Activated effector memory CD4-positive, alpha-beta T cell treated with Interleukin-2 at 50 U/mL for 16 hours (primary cell): ENCODE results near the gene NAT8.
"Not testable (repeated sequence)": the region's sequence is repeated elsewhere in the genome, so short reads cannot be mapped to it uniquely, and the experiment has no call there.

Experiments used
- DNase-seq: peaks from one replicate; pipeline ENCODE4 v3.0.0-alpha.2; 2020

The NAT8 gene

GRCh38 chr2:73630662-73631266, 11.5 kb downstream of the NAT8 start:
- DNase-seq, result not testable (repeated sequence)

DNA sequence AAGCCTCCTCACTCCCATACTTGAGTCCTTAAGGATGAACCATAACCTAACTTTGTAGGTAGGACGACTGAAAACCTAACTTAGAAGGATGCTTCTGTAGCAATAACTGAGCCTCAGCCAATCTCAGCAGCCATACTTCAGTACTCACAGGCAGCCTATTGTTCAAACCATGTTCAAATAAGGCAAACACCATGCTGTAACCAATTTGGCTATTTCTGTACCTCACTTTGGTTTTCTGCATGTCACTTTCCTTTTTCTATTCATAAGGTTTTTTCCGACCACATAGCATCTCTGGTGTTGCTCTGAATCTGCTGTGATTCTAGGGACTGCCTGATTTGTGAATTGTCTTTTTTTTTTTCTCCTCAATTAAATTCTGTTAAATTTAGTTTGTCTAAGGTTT, 13.7 kb downstream of the NAT8 start:
- not testable (repeated sequence) for DNase-seq

DNA sequence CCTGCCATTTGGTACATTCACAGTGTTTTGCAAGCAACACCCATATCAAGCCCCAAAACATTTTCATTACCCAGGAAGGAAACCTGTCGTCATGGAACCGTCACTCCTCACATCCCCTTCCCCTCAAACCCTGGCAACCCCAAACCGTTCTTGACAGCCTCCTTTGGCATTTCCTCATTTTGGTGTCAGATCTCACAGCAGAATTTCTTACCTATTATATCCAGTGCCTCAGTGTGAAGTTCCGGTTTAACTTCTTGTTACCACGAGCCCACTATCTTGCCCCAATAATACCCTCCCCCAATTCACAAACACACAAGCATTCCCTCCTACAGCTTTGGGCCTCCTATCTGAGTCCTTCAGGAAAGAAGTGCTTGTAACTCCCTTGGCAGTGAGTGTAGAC, 16.0 kb downstream of the NAT8 start:
- DNase-seq, result not testable (repeated sequence)

DNA sequence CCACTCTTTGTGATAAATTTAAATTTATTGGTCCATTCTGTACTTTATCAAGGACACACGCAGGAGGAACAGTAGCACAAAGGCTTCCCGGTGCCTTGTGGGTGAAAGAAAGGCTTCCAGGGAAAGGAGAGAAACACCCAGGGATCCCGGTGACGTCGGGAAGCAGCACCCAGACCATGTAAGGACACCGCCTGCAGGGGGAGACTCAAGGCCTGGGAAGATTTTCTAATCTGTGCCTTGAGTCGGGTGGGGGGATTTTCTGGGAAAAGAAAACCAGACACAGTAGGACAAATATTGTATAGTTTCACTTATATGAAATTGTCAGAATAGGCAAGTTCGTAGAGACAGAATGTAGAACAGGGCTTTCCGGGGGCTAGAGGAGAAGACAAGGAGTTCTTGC, 17.6 kb downstream of the NAT8 start:
- not testable (repeated sequence) for DNase-seq

DNA sequence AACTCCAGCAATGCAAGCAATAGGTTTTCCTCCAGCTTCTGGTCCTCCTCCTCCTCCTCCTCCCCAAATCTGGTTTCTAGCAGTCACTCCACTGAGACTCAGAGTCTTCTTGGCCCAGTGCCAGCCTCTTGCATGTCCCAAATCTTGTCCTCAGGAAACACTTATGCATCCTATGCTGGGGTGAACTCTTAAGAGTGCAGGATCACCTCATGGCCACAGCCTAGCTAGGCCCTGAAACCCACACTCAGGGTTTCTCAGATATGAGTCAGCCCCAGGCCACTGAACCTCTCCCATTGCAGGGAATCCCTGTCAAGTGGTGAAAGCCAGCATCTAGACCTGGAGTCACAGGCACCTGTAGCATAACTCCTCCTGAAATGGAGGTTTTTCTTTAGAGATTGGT, 18.2 kb downstream of the NAT8 start:
- DNase-seq, result not testable (repeated sequence)

GRCh38 chr2:73619925-73620324, 22.3 kb downstream of the NAT8 start:
- not testable (repeated sequence) for DNase-seq

GRCh38 chr2:73614997-73615396, 27.2 kb downstream of the NAT8 start:
- no peak for DNase-seq

- no peak for DNase-seq
Observed at GRCh38 chr2:73614105-73614504, 28.1 kb downstream of the NAT8 start.

DNA sequence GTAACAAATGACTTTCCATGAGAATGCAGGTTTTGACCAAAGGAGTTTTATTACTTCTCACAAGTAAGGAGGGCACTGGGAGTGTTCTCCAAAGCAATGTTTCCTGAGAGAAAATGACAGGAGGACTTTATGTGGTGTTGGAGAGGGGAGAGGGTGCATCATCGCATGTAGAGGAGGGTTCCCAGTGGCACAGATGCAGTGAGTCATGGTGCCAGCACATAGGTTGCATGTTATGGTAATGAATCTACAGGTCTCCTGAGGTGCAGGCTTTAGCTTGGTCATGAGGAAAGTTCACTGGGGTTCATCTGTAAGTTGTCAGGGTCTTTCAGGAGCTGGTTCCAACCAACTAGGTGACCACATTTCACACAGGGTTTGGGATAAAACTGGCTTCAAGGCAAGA, 30.4 kb downstream of the NAT8 start:
- DNase-seq, result no peak

DNA sequence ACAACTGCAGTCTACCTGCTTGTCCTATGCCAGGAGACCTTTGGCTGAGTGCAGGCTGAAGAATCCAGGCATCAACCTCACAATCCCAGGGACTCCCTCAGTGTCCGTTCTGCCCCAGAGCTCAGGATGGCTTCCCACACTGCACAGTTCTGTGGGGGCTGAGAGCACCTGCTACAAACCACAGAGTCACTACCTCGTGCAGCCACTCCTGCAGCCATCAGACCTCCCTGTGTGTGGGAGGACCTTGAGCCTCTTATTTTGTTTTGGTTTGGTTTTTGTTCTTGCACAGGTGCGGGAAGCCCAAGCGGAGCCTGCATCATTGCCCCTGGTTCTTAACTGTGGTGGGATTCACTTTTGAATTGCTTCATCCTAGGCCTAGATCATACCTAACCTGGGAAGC, 31.0 kb downstream of the NAT8 start:
- DNase-seq, result no peak

DNA sequence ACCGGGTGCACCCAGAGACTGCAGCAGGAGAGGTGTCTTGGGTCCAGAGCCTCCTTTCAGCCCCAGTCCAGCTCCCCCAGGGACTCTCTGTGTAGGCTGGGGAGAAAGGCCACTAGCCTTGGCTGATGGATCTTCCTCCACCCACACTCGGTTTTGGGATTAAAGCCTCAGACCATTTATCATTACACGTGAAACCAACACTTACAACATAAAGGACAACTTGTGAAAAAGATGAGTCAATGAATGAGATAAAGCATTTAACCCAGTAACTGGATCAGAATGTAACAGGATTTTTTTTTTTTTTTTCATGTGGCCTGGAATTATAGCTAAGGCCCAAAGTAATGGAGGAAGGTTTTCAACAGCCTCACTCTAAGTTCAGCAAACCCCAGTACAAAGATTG, 32.1 kb downstream of the NAT8 start:
- DNase-seq, result no peak

DNA sequence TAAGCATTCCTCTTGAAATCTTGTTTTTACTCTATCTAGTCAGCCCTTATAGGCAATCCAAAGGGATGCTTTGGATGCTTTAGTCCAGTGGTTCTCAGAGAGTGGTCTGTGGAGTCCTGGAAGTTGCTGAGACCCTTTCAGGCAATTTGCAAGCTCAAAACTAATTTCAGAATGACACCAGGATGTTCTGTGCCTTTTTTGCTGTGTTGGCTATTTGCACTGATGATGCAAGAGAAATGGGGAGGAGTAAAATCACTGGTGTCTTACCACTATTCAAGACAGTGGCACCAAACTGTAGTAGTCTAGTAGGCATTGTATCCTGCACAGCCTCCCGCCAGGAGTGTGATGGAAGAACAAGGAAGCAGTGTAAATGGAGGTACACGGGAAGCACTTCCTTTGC, 37.6 kb downstream of the NAT8 start:
- DNase-seq, result not testable (repeated sequence)

- not testable (repeated sequence) for DNase-seq
Observed at GRCh38 chr2:73603099-73603588, 39.1 kb downstream of the NAT8 start.

DNA sequence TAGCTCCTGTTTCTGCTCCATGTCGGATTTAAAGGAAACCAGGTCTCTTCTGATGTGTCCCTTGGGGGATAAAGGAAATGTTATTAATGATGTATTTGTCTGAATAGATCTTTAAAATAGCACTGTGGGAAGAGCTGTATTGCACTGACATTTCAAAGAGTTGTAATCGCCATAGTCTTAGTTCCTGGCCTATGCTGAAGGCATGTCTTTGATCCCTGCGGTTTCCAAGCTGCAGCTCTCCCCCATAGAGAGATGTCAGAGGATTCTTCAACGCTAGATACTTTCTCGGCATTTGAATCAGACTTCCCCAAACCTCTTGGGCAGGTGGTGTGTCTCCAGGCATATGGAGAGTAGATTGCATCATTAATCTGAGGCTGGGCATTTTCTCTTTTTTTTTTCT, 40.4 kb downstream of the NAT8 start:
- DNase-seq, result no peak

DNA sequence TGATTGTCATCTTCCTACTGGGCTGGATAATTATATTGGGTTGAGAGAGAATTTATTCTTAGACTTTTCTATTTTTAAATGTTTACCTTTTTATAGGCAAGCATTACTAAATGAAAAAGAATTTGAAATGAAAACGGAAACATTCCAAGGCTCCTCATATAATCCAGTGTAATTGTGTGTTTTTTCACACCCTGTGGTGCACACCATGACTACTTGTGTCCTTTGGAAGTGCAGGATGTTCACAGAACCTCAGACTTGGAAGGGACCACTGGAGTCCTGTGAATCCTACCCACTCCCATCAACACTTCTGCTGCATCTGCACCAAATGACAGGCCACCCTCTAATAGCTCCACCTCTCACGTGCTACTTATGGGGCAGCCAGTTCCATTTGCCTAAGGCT, 48.0 kb downstream of the NAT8 start:
- DNase-seq, result no peak

GRCh38 chr2:73593680-73594079, 48.5 kb downstream of the NAT8 start:
- DNase-seq, result no peak
